Skeletal muscle satellite cell (primary cell): ENCODE measurements around the gene ELF1. TPM values are rescaled to one million over a fixed set of nuclear protein-coding genes. Genes with fewer than 3 reads are reported as not detected.

Source experiments
- H3K27me3 ChIP-seq: 2 replicates; pipeline ENCODE4 v1.7.0; 2013; ENCODE audit warnings: low read length; ENCODE audit not compliant: control insufficient read depth, insufficient read depth
- H3K36me3 ChIP-seq: 2 replicates; pipeline ENCODE4 v1.7.0; 2013; ENCODE audit warnings: mild to moderate bottlenecking, control low read depth, low read length; ENCODE audit not compliant: insufficient read depth
- H3K4me1 ChIP-seq: 2 replicates; pipeline ENCODE4 v1.7.0; 2013; ENCODE audit warnings: low read length; ENCODE audit not compliant: control insufficient read depth, insufficient read depth
- H3K4me2 ChIP-seq: 2 replicates; pipeline ENCODE4 v1.7.0; 2013; ENCODE audit warnings: mild to moderate bottlenecking, low read length
- H3K4me3 ChIP-seq: 2 replicates; pipeline ENCODE4 v1.7.0; 2013; ENCODE audit warnings: low read length
- H3K9ac ChIP-seq: 2 replicates; pipeline ENCODE4 v1.7.0; 2013; ENCODE audit warnings: mild to moderate bottlenecking, low read depth, low read length, moderate library complexity
- H3K9me3 ChIP-seq: replicated peaks from 2 replicates; pipeline ENCODE4 v1.7.0; 2013; ENCODE audit warnings: mild to moderate bottlenecking, control low read depth, low read length
- total RNA-seq: library from RNA; depleted of rRNA; stranded (reverse); fragments of >200 nt; gene quantifications from 2 replicates; pipeline ENCODE4 v1.2.3, GENCODE V29; 2012; rRNA removed

ELF1 gene
- total RNA-seq: 27.4 and 30.1 TPM in 2 replicates

DNA sequence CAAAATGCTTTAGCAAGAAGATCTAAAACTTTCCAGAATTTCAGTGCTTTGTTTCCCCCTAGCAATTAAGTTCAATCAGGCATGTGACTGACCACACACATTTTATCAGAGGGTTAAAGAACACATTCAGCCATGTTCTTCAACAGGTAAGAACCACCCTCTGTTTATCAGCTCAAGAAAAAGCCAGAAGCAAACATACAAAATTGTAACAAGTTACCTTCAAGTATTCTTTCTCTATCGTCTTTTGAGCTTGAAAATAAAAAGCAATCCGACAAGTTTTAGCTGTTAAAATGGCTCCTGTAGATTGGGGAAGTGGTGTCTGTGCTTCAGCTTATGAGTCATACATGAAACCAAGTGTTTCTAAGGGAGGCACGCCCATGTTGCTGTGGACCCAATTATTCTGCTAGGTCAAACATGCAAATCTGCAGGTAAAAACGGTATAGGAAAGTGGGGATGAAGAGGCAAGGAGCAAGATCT, at the start of gene ELF1:
TSS of gene ELF1 (minus strand) at position 306 of the 477 bp plus-strand sequence. CDS start 37,262 bp downstream, outside the sequence.
- H3K36me3 ChIP-seq: no peaks in the 10 kb centered on the region
- H3K27me3 ChIP-seq: no peaks in the 10 kb centered on the region
- no peak within 1 kb of the TSS for H3K9ac ChIP-seq
- H3K4me2 ChIP-seq: peak within 1 kb of the TSS; percentile 52
- peak within 1 kb of the TSS; percentile 44 for H3K4me3 ChIP-seq
- H3K4me1 ChIP-seq: peaks cover 13% of the 10 kb centered on the region
- no peaks in the 10 kb centered on the region for H3K9me3 ChIP-seq

DNA sequence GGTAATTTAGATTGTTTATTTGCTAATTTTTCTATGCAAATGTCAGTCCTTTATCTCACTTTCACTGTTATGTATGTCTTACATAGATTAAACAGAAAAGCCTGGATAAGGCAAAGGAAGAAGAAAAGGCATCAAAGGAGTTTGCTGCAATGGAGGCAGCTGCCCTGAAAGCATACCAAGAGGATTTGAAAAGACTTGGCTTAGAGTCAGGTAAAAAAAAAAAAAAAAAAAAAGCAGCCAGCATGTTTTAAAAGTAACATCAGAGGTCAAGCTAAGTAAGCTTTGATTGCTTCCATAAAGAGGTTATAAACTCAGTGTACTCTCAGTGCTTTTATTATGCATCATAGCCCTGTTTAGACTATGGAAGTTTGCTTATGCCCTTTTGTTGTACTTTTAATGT, 46.0 kb upstream of the ELF1 start:
- peaks cover 48% of the 10 kb centered on the region for H3K36me3 ChIP-seq
- no peaks in the 10 kb centered on the region for H3K9me3 ChIP-seq
- no peaks in the 10 kb centered on the region for H3K27me3 ChIP-seq
- H3K4me3 ChIP-seq: peak overlapping the region; percentile 38
- H3K4me2 ChIP-seq: peak overlapping the region; percentile 92
- H3K4me1 ChIP-seq: peaks cover 33% of the 10 kb centered on the region
- peak overlapping the region; percentile 75 for H3K9ac ChIP-seq

DNA sequence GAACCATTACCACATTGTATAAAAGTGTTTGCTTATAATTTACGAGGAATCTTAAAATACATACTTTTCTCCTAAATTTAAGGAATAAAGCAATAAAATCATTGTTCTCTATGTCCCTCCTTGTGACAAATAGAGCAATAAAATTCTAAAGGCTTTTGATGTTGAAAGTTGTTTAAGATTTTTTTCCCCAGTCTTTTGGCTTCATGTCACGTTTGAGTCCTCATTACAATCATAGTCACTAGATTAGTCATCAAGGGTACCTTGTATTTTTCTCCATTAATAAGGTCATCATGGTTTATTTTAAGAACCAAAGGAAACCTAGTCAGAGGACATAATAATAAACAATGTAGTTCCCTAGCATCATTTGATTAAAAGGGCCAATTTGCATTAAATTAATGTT, 45.4 kb upstream of the ELF1 start:
- peak overlapping the region; percentile 41 for H3K4me3 ChIP-seq
- H3K36me3 ChIP-seq: peaks cover 43% of the 10 kb centered on the region
- no peaks in the 10 kb centered on the region for H3K9me3 ChIP-seq
- peaks cover 33% of the 10 kb centered on the region for H3K4me1 ChIP-seq
- peak overlapping the region; percentile 92 for H3K4me2 ChIP-seq
- peak overlapping the region; percentile 98 for H3K9ac ChIP-seq
- H3K27me3 ChIP-seq: no peaks in the 10 kb centered on the region

GRCh38 chr13:41061914-41062837, 43.1 kb upstream of the ELF1 start:
- peaks cover 29% of the 10 kb centered on the region for H3K36me3 ChIP-seq
- peaks cover 41% of the 10 kb centered on the region for H3K4me1 ChIP-seq
- no peaks in the 10 kb centered on the region for H3K9me3 ChIP-seq
- H3K4me3 ChIP-seq: peak overlapping the region; percentile 98
- peak overlapping the region; percentile 92 for H3K4me2 ChIP-seq
- H3K9ac ChIP-seq: peak overlapping the region; percentile 98
- no peaks in the 10 kb centered on the region for H3K27me3 ChIP-seq

GRCh38 chr13:41061075-41061913, 42.2 kb upstream of the ELF1 start, which contains the start of gene WBP4:
Gene WBP4 (plus strand): TSS chr13:41061509. CDS start chr13:41061674, 165 bp downstream.
- no peaks in the 10 kb centered on the region for H3K9me3 ChIP-seq
- peaks cover 48% of the 10 kb centered on the region for H3K4me1 ChIP-seq
- peaks cover 20% of the 10 kb centered on the region for H3K36me3 ChIP-seq

GRCh38 chr13:41060724-41061074, 41.6 kb upstream of the ELF1 start:
- Histone ChIP-seq H3K4me1 (peaks cover 45% of the 10 kb centered on the region), H3K9ac (peak overlapping the region; percentile 98), H3K36me3 (peaks cover 14% of the 10 kb centered on the region), H3K9me3 (no peaks in the 10 kb centered on the region), H3K27me3 (no peaks in the 10 kb centered on the region), H3K4me3 (peak overlapping the region; percentile 98), H3K4me2 (peak overlapping the region; percentile 92)

More at GRCh38 chr13:41061075-41061913, 42.2 kb upstream of the ELF1 start, which contains the start of gene WBP4:
- Histone ChIP-seq H3K4me3 (peak within 1 kb of the TSS; percentile 98), H3K9ac (peak within 1 kb of the TSS; percentile 98), H3K27me3 (no peaks in the 10 kb centered on the region), H3K4me2 (peak within 1 kb of the TSS; percentile 92)

- H3K9me3 ChIP-seq: no peaks in the 10 kb centered on the region
- peak overlapping the region; percentile 98 for H3K4me3 ChIP-seq
- peak overlapping the region; percentile 92 for H3K4me2 ChIP-seq
- H3K27me3 ChIP-seq: no peaks in the 10 kb centered on the region
- peak overlapping the region; percentile 98 for H3K9ac ChIP-seq
- peaks cover 40% of the 10 kb centered on the region for H3K4me1 ChIP-seq
- H3K36me3 ChIP-seq: peaks cover 12% of the 10 kb centered on the region
These were observed 41.1 kb upstream of the ELF1 start for GRCh38 chr13:41060082-41060723.

DNA sequence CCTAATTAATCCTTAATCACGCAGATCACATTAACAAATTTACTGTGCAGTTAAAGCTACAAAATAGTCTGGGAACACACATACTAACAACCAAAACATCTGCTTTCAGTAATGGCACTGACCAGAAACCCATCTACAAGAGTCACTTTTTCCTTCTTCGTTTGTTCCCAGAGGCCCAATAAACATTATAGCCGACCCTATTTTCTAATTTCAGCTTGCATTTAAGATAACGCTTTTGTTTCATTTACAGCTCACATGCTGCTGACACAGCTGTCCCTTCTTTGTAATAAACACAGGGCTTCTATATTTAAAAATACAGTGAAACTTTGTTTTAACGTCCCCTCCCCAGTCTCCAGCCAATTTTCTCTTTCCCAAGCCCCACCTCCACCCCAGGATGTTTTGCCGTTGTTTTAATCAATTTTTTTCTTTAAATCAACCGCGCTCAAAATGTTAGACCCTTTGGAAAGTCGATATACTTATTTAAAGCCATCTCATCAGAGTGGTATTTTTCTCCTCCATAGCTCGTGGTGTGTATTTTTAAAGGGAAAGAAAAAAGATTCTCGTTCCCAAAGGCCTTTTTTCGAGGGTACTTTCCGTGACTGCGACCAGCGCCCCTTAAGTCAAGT, 40.5 kb upstream of the ELF1 start:
- Histone ChIP-seq H3K4me3 (peak overlapping the region; percentile 98), H3K27me3 (no peaks in the 10 kb centered on the region), H3K4me2 (peak overlapping the region; percentile 92), H3K9me3 (no peaks in the 10 kb centered on the region), H3K9ac (peak overlapping the region; percentile 98), H3K36me3 (peaks cover 12% of the 10 kb centered on the region), H3K4me1 (peaks cover 37% of the 10 kb centered on the region)

DNA sequence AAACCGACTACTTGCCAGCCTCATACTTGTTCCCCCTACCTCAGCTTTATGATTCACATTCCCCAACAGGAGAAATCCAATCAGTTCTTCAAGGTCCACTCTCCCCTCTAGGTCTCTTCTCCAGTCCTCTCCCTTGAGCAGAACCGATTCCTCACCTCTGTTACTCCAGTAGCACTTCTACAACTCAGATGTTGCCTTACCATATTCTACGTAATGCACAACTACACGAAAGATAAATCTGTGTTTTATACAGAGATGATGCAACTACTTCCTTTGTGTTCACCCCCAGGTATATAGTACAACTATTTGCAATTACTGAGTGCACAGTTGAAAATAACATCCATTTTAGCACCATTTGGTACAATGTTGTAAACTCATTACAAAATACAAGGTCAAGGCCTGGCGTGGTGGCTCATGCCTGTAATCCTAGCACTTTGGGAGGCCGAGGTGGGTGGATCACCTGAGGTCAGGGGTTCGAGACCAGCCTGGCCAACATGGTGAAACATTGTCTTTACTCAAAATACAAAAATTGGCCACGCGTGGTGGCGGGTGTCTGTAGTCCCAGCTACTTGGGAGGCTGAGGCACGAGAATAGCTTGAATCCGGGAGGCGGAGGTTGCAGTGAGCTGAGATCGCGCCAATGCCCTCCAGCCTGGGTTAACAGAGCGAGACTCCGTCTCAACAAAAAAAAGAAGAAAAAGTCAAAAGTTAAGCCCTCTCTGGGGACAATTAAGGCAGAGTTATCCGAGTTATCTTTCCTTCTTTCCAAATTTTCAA, 39.4 kb upstream of the ELF1 start:
- Histone ChIP-seq H3K9me3 (no peaks in the 10 kb centered on the region), H3K4me3 (peak overlapping the region; percentile 98), H3K9ac (peak overlapping the region; percentile 98), H3K27me3 (no peaks in the 10 kb centered on the region), H3K4me1 (peaks cover 38% of the 10 kb centered on the region), H3K36me3 (peaks cover 7% of the 10 kb centered on the region), H3K4me2 (peak overlapping the region; percentile 92)
